Measurements from ENCODE around the gene EXOC1L.

EXOC1L gene

GRCh38 chr4:55826986-55827385 lies 7.4 kb downstream of the EXOC1L start:
- Histone ChIP-seq H3K4me3 (no peak overlapping the region), H3K4me1 (no peaks in the 10 kb centered on the region), H3K27me3 (peaks cover 0 to 5% of the 10 kb centered on the region in 2 donors), H3K36me3 (no peaks in the 10 kb centered on the region), H3K9me3 (no peaks in the 10 kb centered on the region), H3K27ac (no peak overlapping the region)
- no peak for DNase-seq
- intact Hi-C loops (cut with DNase I; ENCODE audit: low total_unique reads) = no loop called here
- TF ChIP-seq CTCF (IDR thresholded peaks at IDR 0.05) = no peak

GRCh38 chr4:55827582-55827981 lies 8.0 kb downstream of the EXOC1L start:
- Histone ChIP-seq H3K27ac (no peak overlapping the region), H3K36me3 (no peaks in the 10 kb centered on the region), H3K9me3 (no peaks in the 10 kb centered on the region), H3K27me3 (peaks cover 0 to 3% of the 10 kb centered on the region in 2 donors), H3K4me3 (no peak overlapping the region), H3K4me1 (no peaks in the 10 kb centered on the region)
- intact Hi-C loops (cut with DNase I; ENCODE audit: low total_unique reads) = no loop called here
- TF ChIP-seq CTCF (IDR thresholded peaks at IDR 0.05) = no peak
- no peak for DNase-seq

- Histone ChIP-seq H3K27me3 (peaks cover 0 to 3% of the 10 kb centered on the region in 2 donors), H3K9me3 (no peaks in the 10 kb centered on the region), H3K36me3 (no peaks in the 10 kb centered on the region), H3K4me1 (no peaks in the 10 kb centered on the region), H3K4me3 (no peak overlapping the region), H3K27ac (no peak overlapping the region)
- intact Hi-C loops (cut with DNase I; ENCODE audit: low total_unique reads) = no loop called here
- TF ChIP-seq CTCF (IDR thresholded peaks at IDR 0.05) = no peak
- no peak for DNase-seq
Observed at GRCh38 chr4:55830048-55830447, 10.5 kb downstream of the EXOC1L start.

- Histone ChIP-seq H3K36me3 (no peaks in the 10 kb centered on the region), H3K9me3 (no peaks in the 10 kb centered on the region), H3K27ac (no peak overlapping the region), H3K4me1 (no peaks in the 10 kb centered on the region), H3K4me3 (no peak overlapping the region), H3K27me3 (peaks cover 0 to 3% of the 10 kb centered on the region in 2 donors)
- TF ChIP-seq CTCF (IDR thresholded peaks at IDR 0.05) = no peak
- DNase-seq = no peak
- intact Hi-C loops (cut with DNase I; ENCODE audit: low total_unique reads) = no loop called here
Observed at GRCh38 chr4:55830716-55831115, 11.1 kb downstream of the EXOC1L start.

- no peaks in the 10 kb centered on the region for H3K36me3 ChIP-seq
- H3K4me3 ChIP-seq = no peak overlapping the region
- no peaks in the 10 kb centered on the region for H3K4me1 ChIP-seq
- H3K27ac ChIP-seq = no peak overlapping the region
- H3K9me3 ChIP-seq = peaks cover 0 to 8% (median 0%) of the 10 kb centered on the region in 3 donors
- intact Hi-C loops (cut with DNase I; ENCODE audit: low total_unique reads) = no loop called here
- DNase-seq = no peak
- no peak for TF ChIP-seq CTCF (IDR thresholded peaks at IDR 0.05)
- H3K27me3 ChIP-seq = peaks cover 0 to 3% of the 10 kb centered on the region in 2 donors
Observed at GRCh38 chr4:55834086-55834795, 14.7 kb downstream of the EXOC1L start.
